HUES64 (cell line): ENCODE results near the gene NUP58.

ENCODE experiments used
- H3K27ac ChIP-seq: 2 replicates; pipeline ENCODE4 v1.7.0; 2013; ENCODE audit warnings: low read depth, low read length, inconsistent platforms
- H3K27me3 ChIP-seq: 2 replicates; pipeline ENCODE4 v1.6.1; 2013; ENCODE audit warnings: mild to moderate bottlenecking, low read length; ENCODE audit not compliant: insufficient read depth
- H3K36me3 ChIP-seq: 2 replicates; pipeline ENCODE4 v1.6.1; 2013; ENCODE audit warnings: mild to moderate bottlenecking, low read length; ENCODE audit not compliant: insufficient read depth
- H3K4me1 ChIP-seq: 2 replicates; pipeline ENCODE4 v1.6.1; 2013; ENCODE audit warnings: mild to moderate bottlenecking, low read length, moderate library complexity; ENCODE audit not compliant: insufficient read depth
- H3K4me3 ChIP-seq: 2 replicates; pipeline ENCODE4 v1.5.1; 2013; ENCODE audit warnings: mild to moderate bottlenecking, low read length, moderate library complexity
- H3K9ac ChIP-seq: 2 replicates; pipeline ENCODE4 v1.6.1; 2013; ENCODE audit warnings: mild to moderate bottlenecking, low read depth, low read length
- H3K9me3 ChIP-seq: 2 replicates; pipeline ENCODE4 v1.6.1; 2013; ENCODE audit warnings: low read depth, low read length; ENCODE audit not compliant: insufficient read depth
- WGBS: fragments of 150-250, 120-280 bp; methylation state at CpG from one replicate; pipeline ENCODE4 v1.1.7; 2013; ENCODE audit warnings: missing lambda C conversion rate; 5-methylcytosine and 5-hydroxymethylcytosine counted together

Gene NUP58

DNA sequence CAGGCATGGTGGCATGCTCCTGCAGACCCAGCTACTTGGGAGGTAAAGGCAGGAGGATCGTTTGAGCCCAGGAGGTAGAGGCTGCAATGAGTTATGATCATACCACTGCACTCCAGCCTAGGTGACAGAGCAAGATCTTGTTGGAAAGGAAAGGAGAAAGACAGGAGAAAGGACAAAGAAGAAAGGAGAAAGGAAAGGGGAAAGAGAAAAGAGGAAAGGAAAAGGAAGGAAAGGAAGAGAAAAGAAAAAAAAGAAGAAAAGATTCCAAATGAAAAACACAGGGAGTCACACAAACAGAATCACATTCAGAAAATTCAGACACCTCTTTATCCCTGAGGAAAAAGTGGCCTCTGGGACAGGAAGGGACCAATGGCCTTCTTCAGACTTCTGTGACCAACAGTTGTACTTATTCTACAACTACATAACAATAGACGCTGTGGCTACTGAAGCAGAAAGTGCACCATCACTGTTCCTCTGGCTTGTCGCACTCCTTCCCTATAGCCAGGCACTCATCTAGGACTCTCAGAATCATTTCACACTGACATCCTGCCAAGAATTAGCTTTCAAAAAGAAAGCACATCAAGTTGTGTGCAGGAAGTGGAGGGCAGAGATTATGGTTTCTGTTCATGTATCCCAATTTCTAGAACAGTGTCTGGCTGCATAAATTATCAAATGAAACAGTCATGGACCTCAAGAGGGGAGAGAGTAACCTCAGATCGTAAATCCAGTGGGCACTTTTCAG lies 20.1 kb upstream of the NUP58 start:
- Histone ChIP-seq H3K4me1 (peaks cover 8% of the 10 kb centered on the region; the same call in 1 of the 2 replicates), H3K27me3 (peaks cover 4% of the 10 kb centered on the region; the same call in 1 of the 2 replicates), H3K36me3 (no peaks in the 10 kb centered on the region), H3K4me3 (no peak overlapping the region), H3K9ac (no peak overlapping the region), H3K9me3 (no peaks in the 10 kb centered on the region), H3K27ac (no peak overlapping the region)
- 71% methylated on average over 4 of the region's 4 CpGs for WGBS

DNA sequence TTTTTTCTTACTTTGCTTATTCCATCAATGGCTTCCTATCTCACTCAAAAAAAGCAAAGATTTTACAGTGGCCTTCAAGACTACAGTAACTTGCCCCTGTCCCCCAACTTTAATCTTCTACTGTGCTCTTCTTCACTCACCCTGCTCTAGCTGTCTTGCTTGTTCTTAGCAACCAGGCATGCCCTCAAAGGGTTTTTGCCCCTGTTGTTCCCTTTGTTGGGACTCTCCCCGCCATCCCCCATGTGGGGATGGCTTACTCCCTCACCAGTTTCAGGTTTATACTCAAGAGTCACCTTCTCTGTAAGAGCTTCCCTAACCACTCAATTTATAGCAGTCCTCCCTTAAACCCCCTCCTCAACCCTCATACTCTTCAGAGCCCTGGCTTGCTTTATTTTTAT lies 19.5 kb upstream of the NUP58 start:
- 88% methylated on average over 1 of the region's 1 CpG for WGBS
- Histone ChIP-seq H3K9me3 (no peaks in the 10 kb centered on the region), H3K27me3 (peaks cover 4% of the 10 kb centered on the region; the same call in 1 of the 2 replicates), H3K9ac (no peak overlapping the region), H3K36me3 (no peaks in the 10 kb centered on the region), H3K4me3 (no peak overlapping the region), H3K4me1 (peaks cover 12% of the 10 kb centered on the region; the same call in 1 of the 2 replicates), H3K27ac (no peak overlapping the region)

DNA sequence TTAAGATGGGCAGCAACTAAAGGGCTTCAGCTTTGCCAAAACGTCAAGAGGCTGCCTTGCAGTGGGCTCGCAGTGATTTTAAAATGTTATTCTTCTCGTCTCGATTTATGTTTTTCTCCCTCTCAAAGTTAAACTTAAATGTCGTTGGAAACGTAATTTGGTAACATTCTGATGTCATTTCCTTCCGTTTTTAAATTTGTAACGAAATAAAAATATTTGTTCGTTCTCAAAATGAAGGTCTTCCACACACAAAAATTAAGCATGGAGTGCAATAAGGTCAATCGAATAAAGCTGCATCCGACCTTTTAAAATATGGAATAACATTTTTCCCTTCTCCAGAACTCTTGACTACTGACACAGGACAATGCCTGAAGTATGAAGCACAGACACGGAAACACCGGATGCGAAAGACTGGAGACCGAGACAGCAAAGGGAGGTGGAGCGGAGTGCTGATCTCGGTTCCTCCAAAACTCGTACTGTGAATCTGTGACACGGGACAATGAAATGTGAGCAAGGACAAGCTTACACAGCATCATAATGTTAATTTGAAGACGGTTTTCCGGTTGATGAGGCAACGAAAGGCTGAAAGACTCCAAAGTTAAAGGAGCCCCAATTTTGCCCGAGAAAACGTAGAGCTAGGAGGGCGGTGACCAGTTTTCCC lies 15.0 kb upstream of the NUP58 start:
- peak overlapping the region; percentile 68 for H3K9ac ChIP-seq
- WGBS, result 20% methylated on average over 25 of the region's 25 CpGs
- H3K9me3 ChIP-seq, result no peaks in the 10 kb centered on the region
- peak overlapping the region; percentile 39; the same call in 1 of the 2 replicates for H3K27ac ChIP-seq
- peaks cover 15% of the 10 kb centered on the region; the same call in 1 of the 2 replicates for H3K27me3 ChIP-seq
- H3K4me3 ChIP-seq, result peak overlapping the region; percentile 77
- peaks cover 14% of the 10 kb centered on the region; the same call in 1 of the 2 replicates for H3K4me1 ChIP-seq
- no peaks in the 10 kb centered on the region for H3K36me3 ChIP-seq

DNA sequence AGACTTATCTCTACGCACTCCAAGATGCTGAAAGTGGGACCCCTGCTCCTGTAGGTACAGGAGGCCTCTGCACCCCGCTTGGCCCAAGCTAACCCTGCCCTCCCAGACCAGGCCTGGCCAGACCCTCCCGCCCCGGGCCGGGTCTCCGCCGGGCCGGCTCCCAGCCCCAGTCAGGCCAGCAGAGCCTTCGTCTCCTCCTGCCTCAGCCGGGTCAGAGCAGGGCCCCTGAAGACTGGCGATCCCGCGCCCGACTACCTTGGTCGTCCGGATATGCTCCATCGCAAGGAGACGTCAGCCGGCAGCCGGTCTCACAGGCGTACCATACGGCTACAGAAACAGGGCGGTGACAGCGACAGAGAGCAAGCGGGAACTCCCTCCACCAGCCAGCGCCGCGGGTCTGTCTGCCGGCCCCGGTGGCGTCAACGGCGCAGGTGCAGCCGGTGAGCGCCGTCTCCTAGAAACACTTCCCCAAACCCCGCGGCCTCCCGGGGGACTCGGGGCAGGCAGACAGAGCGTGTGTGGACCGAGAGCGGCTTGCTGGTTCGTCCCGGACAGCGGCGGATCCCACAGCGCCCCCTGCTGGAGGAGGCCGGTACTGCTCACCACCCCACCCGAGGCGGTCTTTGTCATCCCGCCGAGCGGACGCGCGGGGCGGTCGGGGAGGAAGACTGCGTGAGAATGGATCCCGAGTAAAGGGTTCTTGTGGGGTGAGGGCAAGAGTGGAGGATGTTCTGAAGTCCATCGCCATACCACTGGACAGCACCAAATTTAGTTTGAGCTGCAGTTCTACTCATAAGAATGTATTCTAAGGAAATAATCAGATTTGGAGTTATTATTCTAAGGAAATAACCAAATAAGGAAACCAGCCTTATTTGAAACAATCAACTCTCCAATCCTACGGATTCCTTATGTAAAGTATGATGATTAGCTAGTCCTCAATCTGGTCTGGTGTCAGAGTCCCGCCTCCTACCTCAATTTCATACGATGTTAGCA lies 14.2 kb upstream of the NUP58 start, which contains the start of gene MTMR6:
Gene MTMR6, minus strand, starts transcription at position 520 of the 993 bp plus-strand sequence. Its CDS starts 241 bp downstream, at position 279.
- WGBS, result 3% methylated on average over 64 of the region's 65 CpGs
- peak within 1 kb of the TSS; percentile 39; the same call in 1 of the 2 replicates for H3K27ac ChIP-seq
- H3K4me1 ChIP-seq, result peaks cover 11% of the 10 kb centered on the region; the same call in 1 of the 2 replicates

DNA sequence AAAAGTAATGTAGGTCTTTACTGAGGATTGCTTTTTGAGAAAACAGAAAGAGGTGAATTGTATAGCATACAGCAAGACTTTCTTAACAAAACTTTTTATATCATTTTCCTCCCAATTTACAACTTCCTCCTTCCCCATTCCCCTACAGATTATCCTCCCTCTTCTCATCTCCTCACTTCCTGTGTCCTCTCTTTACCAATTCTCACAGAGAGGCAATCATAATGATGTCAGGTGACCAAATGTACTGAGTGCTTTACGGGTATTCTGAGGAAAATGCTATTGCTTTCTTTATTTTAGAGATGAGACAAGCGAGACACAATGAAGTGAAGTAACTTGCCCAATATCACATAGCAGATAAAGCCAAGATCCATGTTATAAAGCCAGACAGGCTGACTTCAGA lies 12.5 kb upstream of the NUP58 start:
- Histone ChIP-seq H3K4me3 (no peak overlapping the region), H3K9me3 (no peaks in the 10 kb centered on the region), H3K36me3 (no peaks in the 10 kb centered on the region), H3K4me1 (peaks cover 14% of the 10 kb centered on the region; the same call in 1 of the 2 replicates), H3K9ac (no peak overlapping the region), H3K27me3 (peaks cover 15% of the 10 kb centered on the region; the same call in 1 of the 2 replicates), H3K27ac (no peak overlapping the region)
- WGBS, result 96% methylated on average over 2 of the region's 2 CpGs

More for the DNA sequence above, 14.2 kb upstream of the NUP58 start, which contains the start of gene MTMR6:
- Histone ChIP-seq H3K36me3 (no peaks in the 10 kb centered on the region), H3K4me3 (peak within 1 kb of the TSS; percentile 77), H3K9me3 (no peaks in the 10 kb centered on the region), H3K9ac (peak within 1 kb of the TSS; percentile 68), H3K27me3 (peaks cover 15% of the 10 kb centered on the region; the same call in 1 of the 2 replicates)

DNA sequence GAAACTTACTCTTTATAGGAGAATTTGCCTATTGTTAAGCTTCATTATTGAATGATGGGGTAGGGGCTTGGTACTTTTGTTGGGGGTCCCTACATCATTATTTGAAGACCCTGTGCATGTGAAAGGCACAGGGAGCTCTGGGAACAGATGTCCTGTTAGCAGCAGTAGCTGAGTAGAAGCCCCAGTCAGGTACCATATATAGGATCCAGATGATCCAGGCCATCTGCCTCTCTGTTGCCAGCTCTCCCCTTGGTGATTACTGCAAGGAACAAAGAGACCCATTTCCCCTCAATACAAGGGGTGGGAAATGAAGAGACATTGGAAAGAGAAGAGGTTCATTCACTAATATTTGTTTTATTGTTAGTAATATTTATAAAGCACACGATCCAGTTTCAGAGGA lies 9.7 kb upstream of the NUP58 start:
- Histone ChIP-seq H3K27me3 (peaks cover 31% of the 10 kb centered on the region; the same call in 1 of the 2 replicates), H3K9ac (no peak overlapping the region), H3K4me1 (0 out of 2 replicates have a peak, but pooled peaks cover 8% of the 10 kb centered on the region), H3K27ac (no peak overlapping the region), H3K36me3 (no peaks in the 10 kb centered on the region), H3K4me3 (no peak overlapping the region), H3K9me3 (no peaks in the 10 kb centered on the region)
- 73% methylated on average over 1 of the region's 1 CpG for WGBS

DNA sequence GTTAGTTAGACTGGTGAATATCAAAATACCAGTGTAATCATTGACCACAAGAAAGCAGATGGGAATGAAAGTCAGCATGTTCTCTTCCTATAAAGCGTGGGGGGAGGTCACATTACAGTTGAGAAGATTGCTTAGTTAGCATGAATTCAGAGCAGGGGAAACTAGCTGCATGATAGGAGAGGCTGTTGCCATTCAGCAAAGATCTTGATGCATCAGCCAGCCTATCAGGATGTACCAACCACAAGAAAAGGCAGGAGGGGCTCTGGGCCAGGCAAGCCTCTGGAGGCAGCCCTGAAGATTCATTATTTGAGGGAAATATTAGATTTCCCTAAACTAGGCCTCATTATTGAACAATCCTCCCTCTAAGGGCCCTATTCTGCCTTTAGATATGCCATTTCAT lies 9.1 kb upstream of the NUP58 start:
- H3K27me3 ChIP-seq, result peaks cover 37% of the 10 kb centered on the region; the same call in 1 of the 2 replicates
- H3K9me3 ChIP-seq, result no peaks in the 10 kb centered on the region
- no peak overlapping the region for H3K9ac ChIP-seq
- H3K4me1 ChIP-seq, result 0 out of 2 replicates have a peak, but pooled peaks cover 8% of the 10 kb centered on the region
- H3K4me3 ChIP-seq, result no peak overlapping the region
- no peaks in the 10 kb centered on the region for H3K36me3 ChIP-seq
- WGBS, result 76% methylated on average over 1 of the region's 1 CpG
- H3K27ac ChIP-seq, result no peak overlapping the region

DNA sequence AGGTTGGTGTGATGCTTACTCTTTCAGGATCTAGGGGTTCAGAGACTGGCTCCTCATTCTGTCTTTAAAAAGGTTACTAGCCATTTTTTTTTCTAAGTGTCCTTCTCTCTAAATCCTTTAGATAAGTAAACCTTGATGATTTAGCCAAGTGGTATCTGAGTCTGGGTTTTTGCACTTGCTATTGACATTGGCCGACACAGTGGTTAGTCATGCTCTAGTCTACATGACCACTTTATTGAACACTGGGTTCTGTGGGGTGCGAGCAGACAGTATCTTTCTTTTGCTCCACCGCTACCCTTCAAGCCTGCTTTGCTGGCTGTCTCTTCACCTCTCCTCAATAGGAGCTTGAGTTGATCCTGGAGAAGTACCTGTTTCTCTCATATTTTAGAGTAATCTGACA lies 6.2 kb upstream of the NUP58 start:
- H3K4me3 ChIP-seq, result no peak overlapping the region

DNA sequence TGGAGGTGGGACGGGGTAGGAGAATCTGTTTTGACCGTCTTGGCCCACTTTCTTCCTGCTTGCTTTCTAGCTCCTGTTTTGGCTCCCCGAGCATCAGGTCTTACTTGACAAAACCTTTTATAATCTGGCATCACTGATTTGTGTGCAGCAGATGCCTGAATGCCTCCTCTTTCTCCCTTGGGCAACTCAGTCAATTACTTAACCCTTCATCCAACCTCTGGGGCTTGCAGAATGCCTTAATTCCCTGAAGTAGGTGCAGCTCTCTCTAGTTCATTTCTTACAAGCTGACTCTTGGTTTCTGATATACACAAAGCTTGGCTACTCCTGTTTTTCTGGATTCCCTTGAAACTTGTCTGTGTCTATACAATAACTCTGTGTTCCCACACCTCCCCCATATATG lies 5.7 kb upstream of the NUP58 start:
- no peak overlapping the region for H3K4me3 ChIP-seq
- H3K9me3 ChIP-seq, result no peaks in the 10 kb centered on the region
- WGBS, result 89% methylated on average over 3 of the region's 3 CpGs
- peaks cover 45% of the 10 kb centered on the region; the same call in 1 of the 2 replicates for H3K27me3 ChIP-seq
- H3K27ac ChIP-seq, result no peak overlapping the region
- H3K4me1 ChIP-seq, result 0 out of 2 replicates have a peak, but pooled peaks cover 6% of the 10 kb centered on the region
- no peak overlapping the region for H3K9ac ChIP-seq
- no peaks in the 10 kb centered on the region for H3K36me3 ChIP-seq

More for the DNA sequence above, 6.2 kb upstream of the NUP58 start:
- H3K9ac ChIP-seq, result no peak overlapping the region
- no peaks in the 10 kb centered on the region for H3K9me3 ChIP-seq
- H3K27ac ChIP-seq, result no peak overlapping the region
- no peaks in the 10 kb centered on the region for H3K36me3 ChIP-seq
- H3K4me1 ChIP-seq, result 0 out of 2 replicates have a peak, but pooled peaks cover 6% of the 10 kb centered on the region
- 93% methylated on average over 3 of the region's 3 CpGs for WGBS
- peaks cover 45% of the 10 kb centered on the region; the same call in 1 of the 2 replicates for H3K27me3 ChIP-seq

DNA sequence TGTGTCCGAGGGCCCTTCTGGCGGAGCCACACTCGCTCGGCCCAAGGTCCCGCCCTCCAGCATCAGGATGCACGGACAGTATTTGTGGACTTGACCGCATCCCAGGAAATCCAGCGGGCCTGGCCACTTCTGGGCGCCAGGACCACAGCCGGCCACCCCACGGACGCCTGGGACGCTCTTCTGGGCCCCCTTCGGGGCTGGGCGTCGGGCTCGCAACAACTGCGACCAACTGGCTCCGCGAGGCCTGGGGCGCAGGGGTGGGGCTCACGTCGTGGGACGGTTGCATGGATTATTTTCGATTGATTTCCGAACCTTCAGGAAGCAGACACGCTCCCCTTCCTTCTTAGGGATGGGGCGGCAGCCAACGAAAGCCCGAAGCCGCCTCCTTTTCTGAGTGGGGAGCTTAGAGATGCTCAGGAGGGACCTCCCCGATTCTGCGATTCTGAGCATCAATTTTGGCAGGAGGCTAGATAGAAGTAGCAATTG lies 521 bp upstream of the NUP58 start:
- H3K27ac ChIP-seq, result no peak overlapping the region
- no peaks in the 10 kb centered on the region for H3K9me3 ChIP-seq
- peaks cover 30% of the 10 kb centered on the region; the same call in 1 of the 2 replicates for H3K36me3 ChIP-seq
- peak overlapping the region; percentile 10; the same call in 1 of the 2 replicates for H3K9ac ChIP-seq
- H3K4me3 ChIP-seq, result peak overlapping the region; percentile 98
- H3K4me1 ChIP-seq, result peaks cover 6% of the 10 kb centered on the region
- WGBS, result 91% methylated on average over 33 of the region's 33 CpGs
- H3K27me3 ChIP-seq, result peaks cover 34% of the 10 kb centered on the region; the same call in 1 of the 2 replicates
